ENCODE results near the gene LBX1.

DNA sequence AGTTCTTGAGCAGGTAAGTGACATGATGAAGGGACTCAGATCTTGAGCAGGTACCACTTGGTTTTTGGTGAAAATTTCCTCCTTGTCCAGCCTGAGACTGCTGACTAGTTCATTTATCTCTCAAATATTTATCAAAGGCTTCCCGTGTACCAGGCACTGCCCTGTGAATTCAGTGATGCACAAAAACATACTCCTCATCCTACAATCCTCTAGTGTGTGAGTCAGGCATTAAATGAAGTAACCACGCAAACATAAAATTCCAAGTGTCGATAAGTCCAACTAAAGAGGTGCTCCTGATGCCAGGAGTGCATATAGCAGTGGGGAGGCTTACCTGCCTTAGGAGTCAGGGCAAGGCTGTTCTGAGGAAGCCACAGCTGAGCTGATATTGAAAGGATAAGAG lies 41.5 kb upstream of the LBX1 start:
- TF ChIP-seq, protein P1, sequence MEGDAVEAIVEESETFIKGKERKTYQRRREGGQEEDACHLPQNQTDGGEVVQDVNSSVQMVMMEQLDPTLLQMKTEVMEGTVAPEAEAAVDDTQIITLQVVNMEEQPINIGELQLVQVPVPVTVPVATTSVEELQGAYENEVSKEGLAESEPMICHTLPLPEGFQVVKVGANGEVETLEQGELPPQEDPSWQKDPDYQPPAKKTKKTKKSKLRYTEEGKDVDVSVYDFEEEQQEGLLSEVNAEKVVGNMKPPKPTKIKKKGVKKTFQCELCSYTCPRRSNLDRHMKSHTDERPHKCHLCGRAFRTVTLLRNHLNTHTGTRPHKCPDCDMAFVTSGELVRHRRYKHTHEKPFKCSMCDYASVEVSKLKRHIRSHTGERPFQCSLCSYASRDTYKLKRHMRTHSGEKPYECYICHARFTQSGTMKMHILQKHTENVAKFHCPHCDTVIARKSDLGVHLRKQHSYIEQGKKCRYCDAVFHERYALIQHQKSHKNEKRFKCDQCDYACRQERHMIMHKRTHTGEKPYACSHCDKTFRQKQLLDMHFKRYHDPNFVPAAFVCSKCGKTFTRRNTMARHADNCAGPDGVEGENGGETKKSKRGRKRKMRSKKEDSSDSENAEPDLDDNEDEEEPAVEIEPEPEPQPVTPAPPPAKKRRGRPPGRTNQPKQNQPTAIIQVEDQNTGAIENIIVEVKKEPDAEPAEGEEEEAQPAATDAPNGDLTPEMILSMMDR (IDR thresholded peaks at IDR 0.05; ENCODE audit: borderline replicate concordance, extremely low read depth, low read length, poor library complexity, severe bottlenecking), result no peak
- no peak for TF ChIP-seq EZH2 (IDR thresholded peaks at IDR 0.05; ENCODE audit: borderline replicate concordance, low read depth, low read length, severe bottlenecking)
